H1 (cell line): ENCODE measurements around the gene GTPBP1. TPM values are rescaled to one million over a fixed set of nuclear protein-coding genes. Genes with fewer than 3 reads are reported as not detected.

ENCODE experiments used
- GTF2F1 ChIP-seq: IDR thresholded peaks from 2 replicates; pipeline ENCODE4 v1.6.1; 2012; ENCODE audit warnings: low read depth, low read length, improper control_type of control experiment, borderline replicate concordance
- KDM5A ChIP-seq: fragments of 200-600 bp; IDR thresholded peaks from 2 replicates; pipeline ENCODE4 v1.7.1; 2012; ENCODE audit warnings: mild to moderate bottlenecking, low read length, inconsistent platforms, mixed read lengths
- MAFK ChIP-seq: IDR thresholded peaks from 2 replicates; pipeline ENCODE4 v1.6.1; 2012; ENCODE audit warnings: low read depth, mild to moderate bottlenecking, improper control_type of control experiment, low read length
- SIN3A ChIP-seq, 2 experiments: IDR thresholded peaks in 1 of 2; conservative IDR thresholded peaks in 1 of 2; 2 replicates each; pipeline ENCODE4 v1.6.1; 2011 to 2012; ENCODE audit warnings: low read length in 2 of 2, improper control_type of control experiment in 1 of 2, low read depth in 1 of 2, mild to moderate bottlenecking in 1 of 2
- YY1 ChIP-seq: IDR thresholded peaks from 2 replicates; pipeline ENCODE4 v1.6.1; 2011; ENCODE audit warnings: low read depth, mild to moderate bottlenecking, low read length
- polyA plus RNA-seq, 7 experiments: library from polyadenylated mRNA; depleted of rRNA in 3 of 7; stranded (reverse) in 5 of 7; unstranded in 2 of 7; fragments of >200 nt in 5 of 7; fragments of 200-250 nt in 2 of 7; gene quantifications; 1 replicate in 5 of 7; 2 replicates in 1 of 7; 4 replicates in 1 of 7; pipeline versions ENCODE4 v1.2.1 to v1.2.3, GENCODE V29; 2011 to 2013; ENCODE audit warnings: missing spikeins in 2 of 7, mixed read lengths in 2 of 7
- total RNA-seq: library from RNA; stranded (reverse); fragmentation: NEBNext Ultra II Directional; extraction: Animal tissue kit (Norgen Biotek cat#: 25700); gene quantifications from 2 replicates; pipeline ENCODE4 v1.2.1, GENCODE V29; 2021
- TF ChIP-seq, protein P1 (sequence below): fragments of 300-600 bp; sonication (generic); IDR thresholded peaks from 2 replicates; pipeline ENCODE4 v1.7.1; 2012; ENCODE audit warnings: low read length, moderate library complexity, mild to moderate bottlenecking, inconsistent platforms; ENCODE audit not compliant: insufficient replicate concordance

Gene GTPBP1
- total and polyA plus RNA-seq, 2 of the 8 experiments (the other 6 are each of a cell fraction or from before 2014, with no cell fraction given) = 53.1 to 91.8 TPM

DNA sequence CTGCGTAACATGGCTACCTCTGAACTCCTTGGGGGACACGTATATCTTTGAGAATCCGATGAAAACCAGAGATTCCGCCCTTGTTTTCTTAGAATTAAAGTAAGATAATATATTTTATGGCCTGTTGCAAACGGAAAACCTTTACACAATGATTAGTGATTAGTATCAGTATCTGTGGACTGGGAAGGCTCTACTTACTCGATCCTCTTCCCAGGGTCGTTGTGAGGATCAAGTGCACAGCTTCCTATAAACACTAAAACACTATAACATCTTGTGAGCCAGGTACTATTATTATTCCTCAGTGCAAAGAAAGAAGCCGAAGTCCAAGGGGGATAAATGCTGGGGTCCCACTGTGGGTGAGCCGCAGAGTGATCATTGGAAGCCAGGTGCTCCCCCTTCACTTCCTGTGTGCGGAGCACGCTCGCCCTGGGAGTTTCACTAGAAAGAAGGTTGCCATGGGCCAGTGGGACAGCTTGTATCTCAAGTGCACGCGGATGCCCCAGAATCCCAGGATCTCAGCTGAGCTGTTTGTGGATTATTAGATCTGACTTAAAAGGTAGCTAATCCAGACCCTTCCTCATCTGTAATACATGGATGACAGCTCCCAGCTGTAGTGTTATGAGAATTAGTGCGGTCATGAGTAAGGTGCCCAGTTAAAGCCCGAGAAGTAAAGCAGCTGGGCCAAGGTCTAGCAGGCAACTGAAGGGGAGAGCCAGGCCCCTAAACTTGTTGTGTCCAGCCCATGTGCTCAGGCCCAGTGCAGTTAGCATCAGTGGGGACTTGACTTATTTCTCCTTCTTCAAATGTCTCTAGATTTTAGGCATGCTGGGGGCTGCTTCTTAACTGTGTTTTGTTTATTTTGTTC lies 48.5 kb upstream of the GTPBP1 start (continued):
- TF ChIP-seq, protein P1, sequence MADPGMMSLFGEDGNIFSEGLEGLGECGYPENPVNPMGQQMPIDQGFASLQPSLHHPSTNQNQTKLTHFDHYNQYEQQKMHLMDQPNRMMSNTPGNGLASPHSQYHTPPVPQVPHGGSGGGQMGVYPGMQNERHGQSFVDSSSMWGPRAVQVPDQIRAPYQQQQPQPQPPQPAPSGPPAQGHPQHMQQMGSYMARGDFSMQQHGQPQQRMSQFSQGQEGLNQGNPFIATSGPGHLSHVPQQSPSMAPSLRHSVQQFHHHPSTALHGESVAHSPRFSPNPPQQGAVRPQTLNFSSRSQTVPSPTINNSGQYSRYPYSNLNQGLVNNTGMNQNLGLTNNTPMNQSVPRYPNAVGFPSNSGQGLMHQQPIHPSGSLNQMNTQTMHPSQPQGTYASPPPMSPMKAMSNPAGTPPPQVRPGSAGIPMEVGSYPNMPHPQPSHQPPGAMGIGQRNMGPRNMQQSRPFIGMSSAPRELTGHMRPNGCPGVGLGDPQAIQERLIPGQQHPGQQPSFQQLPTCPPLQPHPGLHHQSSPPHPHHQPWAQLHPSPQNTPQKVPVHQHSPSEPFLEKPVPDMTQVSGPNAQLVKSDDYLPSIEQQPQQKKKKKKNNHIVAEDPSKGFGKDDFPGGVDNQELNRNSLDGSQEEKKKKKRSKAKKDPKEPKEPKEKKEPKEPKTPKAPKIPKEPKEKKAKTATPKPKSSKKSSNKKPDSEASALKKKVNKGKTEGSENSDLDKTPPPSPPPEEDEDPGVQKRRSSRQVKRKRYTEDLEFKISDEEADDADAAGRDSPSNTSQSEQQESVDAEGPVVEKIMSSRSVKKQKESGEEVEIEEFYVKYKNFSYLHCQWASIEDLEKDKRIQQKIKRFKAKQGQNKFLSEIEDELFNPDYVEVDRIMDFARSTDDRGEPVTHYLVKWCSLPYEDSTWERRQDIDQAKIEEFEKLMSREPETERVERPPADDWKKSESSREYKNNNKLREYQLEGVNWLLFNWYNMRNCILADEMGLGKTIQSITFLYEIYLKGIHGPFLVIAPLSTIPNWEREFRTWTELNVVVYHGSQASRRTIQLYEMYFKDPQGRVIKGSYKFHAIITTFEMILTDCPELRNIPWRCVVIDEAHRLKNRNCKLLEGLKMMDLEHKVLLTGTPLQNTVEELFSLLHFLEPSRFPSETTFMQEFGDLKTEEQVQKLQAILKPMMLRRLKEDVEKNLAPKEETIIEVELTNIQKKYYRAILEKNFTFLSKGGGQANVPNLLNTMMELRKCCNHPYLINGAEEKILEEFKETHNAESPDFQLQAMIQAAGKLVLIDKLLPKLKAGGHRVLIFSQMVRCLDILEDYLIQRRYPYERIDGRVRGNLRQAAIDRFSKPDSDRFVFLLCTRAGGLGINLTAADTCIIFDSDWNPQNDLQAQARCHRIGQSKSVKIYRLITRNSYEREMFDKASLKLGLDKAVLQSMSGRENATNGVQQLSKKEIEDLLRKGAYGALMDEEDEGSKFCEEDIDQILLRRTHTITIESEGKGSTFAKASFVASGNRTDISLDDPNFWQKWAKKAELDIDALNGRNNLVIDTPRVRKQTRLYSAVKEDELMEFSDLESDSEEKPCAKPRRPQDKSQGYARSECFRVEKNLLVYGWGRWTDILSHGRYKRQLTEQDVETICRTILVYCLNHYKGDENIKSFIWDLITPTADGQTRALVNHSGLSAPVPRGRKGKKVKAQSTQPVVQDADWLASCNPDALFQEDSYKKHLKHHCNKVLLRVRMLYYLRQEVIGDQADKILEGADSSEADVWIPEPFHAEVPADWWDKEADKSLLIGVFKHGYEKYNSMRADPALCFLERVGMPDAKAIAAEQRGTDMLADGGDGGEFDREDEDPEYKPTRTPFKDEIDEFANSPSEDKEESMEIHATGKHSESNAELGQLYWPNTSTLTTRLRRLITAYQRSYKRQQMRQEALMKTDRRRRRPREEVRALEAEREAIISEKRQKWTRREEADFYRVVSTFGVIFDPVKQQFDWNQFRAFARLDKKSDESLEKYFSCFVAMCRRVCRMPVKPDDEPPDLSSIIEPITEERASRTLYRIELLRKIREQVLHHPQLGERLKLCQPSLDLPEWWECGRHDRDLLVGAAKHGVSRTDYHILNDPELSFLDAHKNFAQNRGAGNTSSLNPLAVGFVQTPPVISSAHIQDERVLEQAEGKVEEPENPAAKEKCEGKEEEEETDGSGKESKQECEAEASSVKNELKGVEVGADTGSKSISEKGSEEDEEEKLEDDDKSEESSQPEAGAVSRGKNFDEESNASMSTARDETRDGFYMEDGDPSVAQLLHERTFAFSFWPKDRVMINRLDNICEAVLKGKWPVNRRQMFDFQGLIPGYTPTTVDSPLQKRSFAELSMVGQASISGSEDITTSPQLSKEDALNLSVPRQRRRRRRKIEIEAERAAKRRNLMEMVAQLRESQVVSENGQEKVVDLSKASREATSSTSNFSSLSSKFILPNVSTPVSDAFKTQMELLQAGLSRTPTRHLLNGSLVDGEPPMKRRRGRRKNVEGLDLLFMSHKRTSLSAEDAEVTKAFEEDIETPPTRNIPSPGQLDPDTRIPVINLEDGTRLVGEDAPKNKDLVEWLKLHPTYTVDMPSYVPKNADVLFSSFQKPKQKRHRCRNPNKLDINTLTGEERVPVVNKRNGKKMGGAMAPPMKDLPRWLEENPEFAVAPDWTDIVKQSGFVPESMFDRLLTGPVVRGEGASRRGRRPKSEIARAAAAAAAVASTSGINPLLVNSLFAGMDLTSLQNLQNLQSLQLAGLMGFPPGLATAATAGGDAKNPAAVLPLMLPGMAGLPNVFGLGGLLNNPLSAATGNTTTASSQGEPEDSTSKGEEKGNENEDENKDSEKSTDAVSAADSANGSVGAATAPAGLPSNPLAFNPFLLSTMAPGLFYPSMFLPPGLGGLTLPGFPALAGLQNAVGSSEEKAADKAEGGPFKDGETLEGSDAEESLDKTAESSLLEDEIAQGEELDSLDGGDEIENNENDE = no peak
- no peak for TF ChIP-seq YY1
- TF ChIP-seq MAFK = no peak
- no peak for TF ChIP-seq GTF2F1
- TF ChIP-seq KDM5A = no peak
- TF ChIP-seq SIN3A (conservative IDR thresholded peaks at IDR 0.05 in 1 of 2, IDR thresholded peaks at IDR 0.05 in 1 of 2; ENCODE audit: low read depth in 1 of 2, low read length in 2 of 2) = peak in 1 of 2 experiments; percentile 22; a peak in 1 of 4 replicates
- TF ChIP-seq, all 59 proteins: peak for 2
